ENCODE measurements around the gene ADIRF. TPM values are rescaled to one million over a fixed set of nuclear protein-coding genes. Genes with fewer than 3 reads are reported as not detected.
"Not testable (repeated sequence)": the region's sequence is repeated elsewhere in the genome, so short reads cannot be mapped to it uniquely, and the experiment has no call there.

Gene ADIRF
- total RNA-seq, 1 donor from 2014 or later, result 36.5 TPM

- DNase-seq (ENCODE audit: low read depth, low spot score), result no peak
Measured at GRCh38 chr10:86945361-86946212, 22.7 kb upstream of the ADIRF start.

GRCh38 chr10:86946213-86947155, 21.8 kb upstream of the ADIRF start:
- no peak for DNase-seq (ENCODE audit: low read depth, low spot score)

- DNase-seq (ENCODE audit: low read depth, low spot score), result not testable (repeated sequence)
Measured at GRCh38 chr10:86947806-86948205, 20.5 kb upstream of the ADIRF start.

- no peak for DNase-seq (ENCODE audit: low read depth, low spot score)
Measured at GRCh38 chr10:86950349-86950748, 17.9 kb upstream of the ADIRF start.

GRCh38 chr10:86951184-86951761, 17.0 kb upstream of the ADIRF start:
- no peak for DNase-seq (ENCODE audit: low read depth, low spot score)

- no peak for DNase-seq (ENCODE audit: low read depth, low spot score)
Measured at GRCh38 chr10:86952106-86952505, 16.2 kb upstream of the ADIRF start.

GRCh38 chr10:86952697-86953096, 15.6 kb upstream of the ADIRF start:
- DNase-seq (ENCODE audit: low read depth, low spot score), result not testable (repeated sequence)

GRCh38 chr10:86953747-86954680, 14.3 kb upstream of the ADIRF start:
- peak; percentile 71 for DNase-seq (ENCODE audit: low read depth, low spot score)

- no peak for DNase-seq (ENCODE audit: low read depth, low spot score)
Measured at GRCh38 chr10:86954681-86955500, 13.4 kb upstream of the ADIRF start.

GRCh38 chr10:86955501-86956194, 12.6 kb upstream of the ADIRF start:
- DNase-seq (ENCODE audit: low read depth, low spot score), result no peak

GRCh38 chr10:86956195-86956847, 12.0 kb upstream of the ADIRF start:
- DNase-seq (ENCODE audit: low read depth, low spot score), result no peak

- no peak for DNase-seq (ENCODE audit: low read depth, low spot score)
Measured at GRCh38 chr10:86956848-86957448, 11.3 kb upstream of the ADIRF start.

GRCh38 chr10:86957471-86958115, 10.7 kb upstream of the ADIRF start, which contains the start of gene MMRN2:
Gene MMRN2 (minus strand): TSS chr10:86957615. CDS start chr10:86957541, 74 bp downstream.
- peak; percentile 71 for DNase-seq (ENCODE audit: low read depth, low spot score)

- DNase-seq (ENCODE audit: low read depth, low spot score), result no peak
Measured at GRCh38 chr10:86958116-86958900, 10.0 kb upstream of the ADIRF start, which contains the start of gene SNCG. Gene SNCG (plus strand): TSS chr10:86958599. CDS start chr10:86958698, 99 bp downstream.

GRCh38 chr10:86958901-86959736, 9.2 kb upstream of the ADIRF start:
- DNase-seq (ENCODE audit: low read depth, low spot score), result no peak

- DNase-seq (ENCODE audit: low read depth, low spot score), result no peak
Measured at GRCh38 chr10:86959737-86960002, 8.6 kb upstream of the ADIRF start.

Data from pulmonary artery endothelial cell (primary cell).